Measurements from ENCODE around the gene IL17B. TPM values are rescaled to one million over a fixed set of nuclear protein-coding genes. Genes with fewer than 3 reads are reported as not detected.

Gene IL17B
- total RNA-seq, 1 experiment from 2014 or later = not detected

GRCh38 chr5:149376711-149377447, 2.2 kb downstream of the IL17B start (continued):
- no peak for TF ChIP-seq RELA (CRISPR knock-in tag; IDR thresholded peaks at IDR 0.05; ENCODE audit: borderline replicate concordance)
- TF ChIP-seq USF1 (CRISPR knock-in tag; IDR thresholded peaks at IDR 0.05) = no peak

DNA sequence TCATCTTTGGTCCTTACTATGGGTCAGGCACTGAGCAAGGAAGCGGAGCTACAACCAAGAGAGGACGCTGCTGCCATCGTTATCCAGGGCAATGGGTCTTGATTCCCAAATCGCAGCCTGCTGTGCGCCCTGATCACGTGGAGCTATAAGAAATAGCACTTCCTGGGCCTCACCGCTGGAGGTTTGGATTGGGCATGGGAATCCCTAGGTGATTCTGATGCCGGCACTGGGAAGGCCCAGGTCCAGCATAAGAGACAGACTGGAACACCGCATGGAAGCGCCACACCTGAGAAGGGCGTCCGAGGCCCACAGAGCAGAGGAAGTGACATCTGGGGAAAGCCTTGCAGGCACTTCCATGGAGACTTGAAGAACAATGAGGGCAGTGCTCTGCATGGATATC, 3.0 kb downstream of the IL17B start:
- Mint-ChIP-seq H3K4me3 (no peak overlapping the region), H3K27me3 (ENCODE audit: low read depth) (no peaks in the 10 kb centered on the region), H3K27ac (no peak overlapping the region), H3K4me1 (peaks cover 5% of the 10 kb centered on the region; the same call in 1 of the 2 replicates), H3K36me3 (no peaks in the 10 kb centered on the region), H3K9me3 (0 out of 2 replicates have a peak, but pooled peaks cover 4% of the 10 kb centered on the region)
- ATAC-seq (no peak), DNase-seq (ENCODE audit: low spot score) (no peak)
- ChIA-PET CTCF (interaction anchor here (1.1 to 2.7 kb wide), 5 partner anchors 48 to 83 kb away, joined by 3 to 17 read pairs (median 4); no protein-coding TSS in a partner anchor), POLR2A (interaction anchor here (0.5 kb wide), 1 partner anchor 21 kb away, joined by 4 read pairs; no protein-coding TSS in a partner anchor)
- no peak for TF ChIP-seq HMGXB4 (CRISPR knock-in tag; IDR thresholded peaks at IDR 0.05)
- no peak for TF ChIP-seq IRF2 (CRISPR knock-in tag; IDR thresholded peaks at IDR 0.05; ENCODE audit: borderline replicate concordance, low read depth)
- no peak for TF ChIP-seq ATF1 (CRISPR knock-in tag; IDR thresholded peaks at IDR 0.05)
- TF ChIP-seq OVOL2 (CRISPR knock-in tag; IDR thresholded peaks at IDR 0.05; ENCODE audit: borderline replicate concordance) = no peak
- TF ChIP-seq RELA (CRISPR knock-in tag; IDR thresholded peaks at IDR 0.05; ENCODE audit: borderline replicate concordance) = no peak
- TF ChIP-seq NR1H2 (CRISPR knock-in tag; IDR thresholded peaks at IDR 0.05) = no peak
- TF ChIP-seq GRHL2 (CRISPR knock-in tag; IDR thresholded peaks at IDR 0.05; ENCODE audit: insufficient replicate concordance, severe bottlenecking) = no peak
- TF ChIP-seq, protein P1, sequence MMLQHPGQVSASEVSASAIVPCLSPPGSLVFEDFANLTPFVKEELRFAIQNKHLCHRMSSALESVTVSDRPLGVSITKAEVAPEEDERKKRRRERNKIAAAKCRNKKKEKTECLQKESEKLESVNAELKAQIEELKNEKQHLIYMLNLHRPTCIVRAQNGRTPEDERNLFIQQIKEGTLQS (CRISPR knock-in tag; conservative IDR thresholded peaks at IDR 0.05) = no peak
- TF ChIP-seq JAZF1 (CRISPR knock-in tag; IDR thresholded peaks at IDR 0.05) = no peak
- no peak for TF ChIP-seq FOXP1 (CRISPR knock-in tag; IDR thresholded peaks at IDR 0.05; ENCODE audit: borderline replicate concordance)
- TF ChIP-seq ZNF512 (CRISPR knock-in tag; IDR thresholded peaks at IDR 0.05; ENCODE audit: borderline replicate concordance) = no peak
- no peak for TF ChIP-seq TEAD1 (CRISPR knock-in tag; IDR thresholded peaks at IDR 0.05)
- TF ChIP-seq SMAD3 (CRISPR knock-in tag; IDR thresholded peaks at IDR 0.05; ENCODE audit: borderline replicate concordance) = no peak
- TF ChIP-seq, protein P2, sequence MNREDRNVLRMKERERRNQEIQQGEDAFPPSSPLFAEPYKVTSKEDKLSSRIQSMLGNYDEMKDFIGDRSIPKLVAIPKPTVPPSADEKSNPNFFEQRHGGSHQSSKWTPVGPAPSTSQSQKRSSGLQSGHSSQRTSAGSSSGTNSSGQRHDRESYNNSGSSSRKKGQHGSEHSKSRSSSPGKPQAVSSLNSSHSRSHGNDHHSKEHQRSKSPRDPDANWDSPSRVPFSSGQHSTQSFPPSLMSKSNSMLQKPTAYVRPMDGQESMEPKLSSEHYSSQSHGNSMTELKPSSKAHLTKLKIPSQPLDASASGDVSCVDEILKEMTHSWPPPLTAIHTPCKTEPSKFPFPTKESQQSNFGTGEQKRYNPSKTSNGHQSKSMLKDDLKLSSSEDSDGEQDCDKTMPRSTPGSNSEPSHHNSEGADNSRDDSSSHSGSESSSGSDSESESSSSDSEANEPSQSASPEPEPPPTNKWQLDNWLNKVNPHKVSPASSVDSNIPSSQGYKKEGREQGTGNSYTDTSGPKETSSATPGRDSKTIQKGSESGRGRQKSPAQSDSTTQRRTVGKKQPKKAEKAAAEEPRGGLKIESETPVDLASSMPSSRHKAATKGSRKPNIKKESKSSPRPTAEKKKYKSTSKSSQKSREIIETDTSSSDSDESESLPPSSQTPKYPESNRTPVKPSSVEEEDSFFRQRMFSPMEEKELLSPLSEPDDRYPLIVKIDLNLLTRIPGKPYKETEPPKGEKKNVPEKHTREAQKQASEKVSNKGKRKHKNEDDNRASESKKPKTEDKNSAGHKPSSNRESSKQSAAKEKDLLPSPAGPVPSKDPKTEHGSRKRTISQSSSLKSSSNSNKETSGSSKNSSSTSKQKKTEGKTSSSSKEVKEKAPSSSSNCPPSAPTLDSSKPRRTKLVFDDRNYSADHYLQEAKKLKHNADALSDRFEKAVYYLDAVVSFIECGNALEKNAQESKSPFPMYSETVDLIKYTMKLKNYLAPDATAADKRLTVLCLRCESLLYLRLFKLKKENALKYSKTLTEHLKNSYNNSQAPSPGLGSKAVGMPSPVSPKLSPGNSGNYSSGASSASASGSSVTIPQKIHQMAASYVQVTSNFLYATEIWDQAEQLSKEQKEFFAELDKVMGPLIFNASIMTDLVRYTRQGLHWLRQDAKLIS (CRISPR knock-in tag; IDR thresholded peaks at IDR 0.05; ENCODE audit: borderline replicate concordance) = no peak
- TF ChIP-seq, protein P3, sequence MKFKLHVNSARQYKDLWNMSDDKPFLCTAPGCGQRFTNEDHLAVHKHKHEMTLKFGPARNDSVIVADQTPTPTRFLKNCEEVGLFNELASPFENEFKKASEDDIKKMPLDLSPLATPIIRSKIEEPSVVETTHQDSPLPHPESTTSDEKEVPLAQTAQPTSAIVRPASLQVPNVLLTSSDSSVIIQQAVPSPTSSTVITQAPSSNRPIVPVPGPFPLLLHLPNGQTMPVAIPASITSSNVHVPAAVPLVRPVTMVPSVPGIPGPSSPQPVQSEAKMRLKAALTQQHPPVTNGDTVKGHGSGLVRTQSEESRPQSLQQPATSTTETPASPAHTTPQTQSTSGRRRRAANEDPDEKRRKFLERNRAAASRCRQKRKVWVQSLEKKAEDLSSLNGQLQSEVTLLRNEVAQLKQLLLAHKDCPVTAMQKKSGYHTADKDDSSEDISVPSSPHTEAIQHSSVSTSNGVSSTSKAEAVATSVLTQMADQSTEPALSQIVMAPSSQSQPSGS (CRISPR knock-in tag; IDR thresholded peaks at IDR 0.05; ENCODE audit: borderline replicate concordance, low read depth) = no peak
